Activated naive CD4-positive, alpha-beta T cell treated with anti-CD3 and anti-CD28 coated beads for 36 hours (primary cell): ENCODE data around the gene RAPGEF4. TPM values are rescaled to one million over a fixed set of nuclear protein-coding genes. Genes with fewer than 3 reads are reported as not detected.
A peak's percentile ranks its signal among the peaks of the same experiment; 100 is the strongest.

Experiments
- CTCF ChIA-PET: fragments of 350-600 bp; sonication (Branson Sonifier 250); formaldehyde crosslinking; loops from one replicate; lab custom pipeline; 2021; ENCODE audit warnings: antibody characterized with exemption; lab: Charles Lee
- DNase-seq: peaks from one replicate; pipeline ENCODE4 v3.0.0-alpha.2; 2020
- H3K27ac Mint-ChIP-seq: one replicate; pipeline ENCODE4 v1.8.0; 2021; ENCODE audit warnings: mild to moderate bottlenecking, mixed read lengths
- H3K27me3 Mint-ChIP-seq: one replicate; pipeline ENCODE4 v1.8.0; 2021; ENCODE audit warnings: low read depth, mixed read lengths
- H3K36me3 Mint-ChIP-seq: one replicate; pipeline ENCODE4 v1.8.0; 2021; ENCODE audit warnings: low read depth, mixed read lengths
- H3K4me1 Mint-ChIP-seq: one replicate; pipeline ENCODE4 v1.8.0; 2021; ENCODE audit warnings: low read depth, mixed read lengths
- H3K4me3 Mint-ChIP-seq: one replicate; pipeline ENCODE4 v1.8.0; 2021; ENCODE audit warnings: mild to moderate bottlenecking, moderate library complexity, mixed read lengths
- H3K9me3 Mint-ChIP-seq: one replicate; pipeline ENCODE4 v1.8.0; 2021; ENCODE audit warnings: mixed read lengths
- intact Hi-C: fragments of 100-400 bp; cut with micrococcal nuclease; formaldehyde crosslinking; loops from one replicate; pipeline ENCODE4 v1.15.1; 2023
- total RNA-seq, 2 experiments: library from RNA; stranded (reverse); gene quantifications; one replicate each; pipeline ENCODE4 v1.2.3, GENCODE V29; 2021

The RAPGEF4 gene
- total RNA-seq, 2 experiments from 2014 or later: 0.24 to 0.35 TPM

DNA sequence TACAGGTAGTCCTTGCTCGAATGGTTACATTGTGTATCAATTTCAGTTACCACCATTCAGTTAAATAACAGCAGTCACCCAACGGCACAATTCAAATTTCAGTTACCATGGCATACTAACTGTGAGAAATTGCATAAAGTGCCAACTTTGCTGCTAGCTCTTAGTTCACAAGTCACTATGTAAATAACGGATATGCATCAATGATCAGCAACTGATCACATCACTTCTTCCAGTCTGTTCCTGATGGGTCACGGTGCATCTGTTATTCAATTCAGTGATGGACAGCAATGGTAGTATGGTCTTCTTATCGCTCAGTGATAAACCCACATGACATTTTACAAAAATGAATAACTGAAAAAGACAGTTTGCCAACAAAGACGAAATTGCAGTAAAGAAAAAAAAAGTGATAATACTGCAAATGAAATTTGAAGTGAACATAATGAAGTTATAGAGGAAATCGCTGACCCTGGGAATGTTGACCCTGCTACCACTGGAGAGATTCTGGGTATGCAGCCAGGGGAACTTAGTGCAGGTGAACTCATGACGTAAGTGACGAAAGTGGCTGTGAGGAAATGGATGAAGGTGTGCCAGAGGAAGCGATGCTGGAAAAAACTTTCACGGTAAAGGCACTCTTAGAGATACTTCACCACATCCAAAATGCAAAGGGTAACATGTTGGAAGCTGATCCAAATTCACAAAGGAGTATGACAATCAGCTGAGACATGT is 25.9 kb upstream of the RAPGEF4 start:
- DNase-seq: no peak
- intact Hi-C loops: loop anchor here (1.0 to 2.0 kb wide), 4 partner anchors 116 to 536 kb away; no protein-coding TSS in a partner anchor
- H3K27ac Mint-ChIP-seq: no peak overlapping the region
- no peaks in the 10 kb centered on the region for H3K9me3 Mint-ChIP-seq
- no peaks in the 10 kb centered on the region for H3K36me3 Mint-ChIP-seq
- CTCF ChIA-PET: interaction anchor here (0.6 to 1.5 kb wide), 11 partner anchors 9 to 557 kb away, joined by 3 to 6 read pairs (median 3); no protein-coding TSS in a partner anchor
- no peaks in the 10 kb centered on the region for H3K27me3 Mint-ChIP-seq
- no peak overlapping the region for H3K4me3 Mint-ChIP-seq
- peaks cover 2% of the 10 kb centered on the region for H3K4me1 Mint-ChIP-seq

GRCh38 chr2:172710584-172711047 is 25.0 kb upstream of the RAPGEF4 start:
- H3K4me3 Mint-ChIP-seq: no peak overlapping the region
- H3K36me3 Mint-ChIP-seq: no peaks in the 10 kb centered on the region
- CTCF ChIA-PET: interaction anchor here (0.6 to 1.5 kb wide), 13 partner anchors 9 to 249 kb away, joined by 3 to 6 read pairs (median 3); no protein-coding TSS in a partner anchor
- no peak overlapping the region for H3K27ac Mint-ChIP-seq
- DNase-seq: peak; percentile 69
- H3K4me1 Mint-ChIP-seq: no peaks in the 10 kb centered on the region
- no peaks in the 10 kb centered on the region for H3K9me3 Mint-ChIP-seq
- H3K27me3 Mint-ChIP-seq: no peaks in the 10 kb centered on the region
- intact Hi-C loops: loop anchor here (1.0 to 2.0 kb wide), 4 partner anchors 117 to 537 kb away; no protein-coding TSS in a partner anchor

GRCh38 chr2:172711110-172711509 is 24.5 kb upstream of the RAPGEF4 start:
- Mint-ChIP-seq H3K4me1 (no peaks in the 10 kb centered on the region), H3K27me3 (no peaks in the 10 kb centered on the region), H3K27ac (no peak overlapping the region), H3K9me3 (no peaks in the 10 kb centered on the region), H3K36me3 (no peaks in the 10 kb centered on the region), H3K4me3 (no peak overlapping the region)
- intact Hi-C loops: loop anchor here (2.0 kb wide), 1 partner anchor 226 kb away; no protein-coding TSS in a partner anchor
- DNase-seq: no peak
- CTCF ChIA-PET: interaction anchor here (0.6 to 1.5 kb wide), 12 partner anchors 10 to 250 kb away, joined by 3 to 6 read pairs (median 3); no protein-coding TSS in a partner anchor

DNA sequence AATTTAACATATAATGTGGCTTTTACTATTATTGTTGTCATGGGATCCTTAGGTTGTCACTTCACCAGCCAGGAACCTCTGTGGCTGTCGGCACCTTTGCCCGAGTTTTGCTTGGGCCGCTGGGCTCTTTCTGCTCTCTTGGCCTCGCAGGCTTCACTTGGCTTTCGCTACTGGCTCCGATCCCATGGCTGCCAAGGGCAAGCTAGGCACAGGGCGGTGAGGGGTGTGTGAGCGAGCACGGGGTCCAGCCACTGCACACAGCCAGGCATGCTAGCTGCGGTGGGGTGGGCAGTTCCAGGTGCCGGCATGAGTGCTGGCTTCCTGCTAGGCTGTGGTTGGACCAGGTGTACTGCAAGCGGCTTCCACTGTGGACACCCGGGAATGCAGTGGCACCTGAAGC is 23.4 kb upstream of the RAPGEF4 start:
- Mint-ChIP-seq H3K4me3 (no peak overlapping the region), H3K36me3 (no peaks in the 10 kb centered on the region), H3K27me3 (no peaks in the 10 kb centered on the region), H3K4me1 (no peaks in the 10 kb centered on the region), H3K9me3 (no peaks in the 10 kb centered on the region), H3K27ac (no peak overlapping the region)
- intact Hi-C loops: no loop called here
- CTCF ChIA-PET: interaction anchor here (0.7 to 1.1 kb wide), 3 partner anchors 19 to 118 kb away, joined by 3 to 4 read pairs (median 3); no protein-coding TSS in a partner anchor
- DNase-seq: no peak

- no peaks in the 10 kb centered on the region for H3K9me3 Mint-ChIP-seq
- H3K27me3 Mint-ChIP-seq: no peaks in the 10 kb centered on the region
- H3K36me3 Mint-ChIP-seq: no peaks in the 10 kb centered on the region
- no peaks in the 10 kb centered on the region for H3K4me1 Mint-ChIP-seq
- no peak overlapping the region for H3K4me3 Mint-ChIP-seq
- intact Hi-C loops: no loop called here
- CTCF ChIA-PET: interaction anchor here (0.6 to 1.1 kb wide), 4 partner anchors 10 to 828 kb away, joined by 3 to 4 read pairs (median 4); no protein-coding TSS in a partner anchor
- H3K27ac Mint-ChIP-seq: no peak overlapping the region
- DNase-seq: no peak
Measured at GRCh38 chr2:172713365-172713875, 22.2 kb upstream of the RAPGEF4 start.

DNA sequence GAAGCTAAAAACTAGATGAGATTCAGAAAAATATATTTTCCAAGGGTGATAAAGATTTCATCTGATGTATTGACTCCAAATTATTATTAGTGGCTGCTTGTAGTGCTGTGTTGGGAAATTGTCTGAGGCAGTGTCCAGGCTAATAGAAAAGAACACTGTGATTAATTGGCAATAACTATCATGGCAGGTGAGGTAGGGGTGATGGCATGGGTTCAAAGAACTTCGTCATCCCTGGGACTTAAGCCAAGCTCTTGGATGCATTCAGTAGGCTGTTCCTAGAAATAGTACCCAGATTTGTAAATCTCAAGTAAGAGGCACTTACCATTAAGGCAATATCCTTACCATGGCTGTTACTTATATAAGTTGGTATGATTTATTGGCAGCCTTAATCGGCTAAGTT is 13.2 kb upstream of the RAPGEF4 start:
- Mint-ChIP-seq H3K9me3 (peaks cover 8% of the 10 kb centered on the region), H3K36me3 (peaks cover 4% of the 10 kb centered on the region), H3K4me3 (no peak overlapping the region), H3K27ac (no peak overlapping the region), H3K4me1 (no peaks in the 10 kb centered on the region), H3K27me3 (peaks cover 6% of the 10 kb centered on the region)
- CTCF ChIA-PET: interaction anchor here (0.6 to 1.0 kb wide), 2 partner anchors 9 to 1533 kb away, joined by 4 read pairs; no protein-coding TSS in a partner anchor
- no peak for DNase-seq
- intact Hi-C loops: no loop called here

DNA sequence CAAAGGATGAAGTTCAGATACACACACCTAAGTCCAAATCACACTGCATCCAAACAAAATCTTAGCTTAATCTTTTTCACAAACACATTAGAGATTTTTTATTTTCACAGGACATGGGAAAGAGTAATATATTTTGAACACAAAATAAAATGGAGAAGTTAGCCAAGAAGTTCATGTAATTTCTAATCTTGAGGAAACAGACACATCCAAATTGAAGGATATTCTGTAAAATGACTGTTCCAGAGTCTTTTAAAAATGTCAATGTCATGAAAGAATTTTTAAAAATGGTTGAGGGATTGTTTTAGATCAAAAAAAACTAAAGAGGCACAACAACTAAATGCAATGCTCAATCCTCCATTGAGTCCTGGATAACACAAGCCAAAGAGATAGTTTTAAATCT is 12.4 kb upstream of the RAPGEF4 start:
- Mint-ChIP-seq H3K27me3 (peaks cover 6% of the 10 kb centered on the region), H3K4me3 (no peak overlapping the region), H3K4me1 (no peaks in the 10 kb centered on the region), H3K9me3 (peaks cover 8% of the 10 kb centered on the region), H3K27ac (no peak overlapping the region), H3K36me3 (peaks cover 4% of the 10 kb centered on the region)
- intact Hi-C loops: no loop called here
- CTCF ChIA-PET: interaction anchor here (1.0 to 1.3 kb wide), 2 partner anchors 10 to 13 kb away, joined by 4 read pairs; no protein-coding TSS in a partner anchor
- no peak for DNase-seq

DNA sequence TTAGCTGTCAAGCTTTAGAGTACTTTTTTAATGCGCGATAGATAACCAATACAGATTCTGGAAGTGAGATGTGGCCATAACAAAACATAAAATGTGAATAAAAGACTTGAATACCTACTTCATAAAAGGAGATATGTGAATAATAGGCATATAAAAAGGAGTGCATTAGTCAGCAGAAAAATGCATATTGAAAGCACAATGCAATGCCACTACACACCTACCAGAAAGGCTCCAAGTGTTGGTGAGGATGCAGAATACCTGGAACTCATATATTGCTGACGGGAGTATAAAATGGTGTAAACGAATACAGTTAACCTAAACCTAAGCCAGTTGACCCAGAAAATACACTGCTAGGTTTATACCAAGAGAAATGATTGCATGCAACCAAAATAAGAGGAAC is 10.9 kb upstream of the RAPGEF4 start:
- Mint-ChIP-seq H3K4me1 (no peaks in the 10 kb centered on the region), H3K9me3 (peaks cover 5% of the 10 kb centered on the region), H3K27me3 (peaks cover 9% of the 10 kb centered on the region), H3K27ac (no peak overlapping the region), H3K36me3 (peaks cover 4% of the 10 kb centered on the region), H3K4me3 (no peak overlapping the region)
- CTCF ChIA-PET: no interaction called here
- no peak for DNase-seq
- intact Hi-C loops: no loop called here

DNA sequence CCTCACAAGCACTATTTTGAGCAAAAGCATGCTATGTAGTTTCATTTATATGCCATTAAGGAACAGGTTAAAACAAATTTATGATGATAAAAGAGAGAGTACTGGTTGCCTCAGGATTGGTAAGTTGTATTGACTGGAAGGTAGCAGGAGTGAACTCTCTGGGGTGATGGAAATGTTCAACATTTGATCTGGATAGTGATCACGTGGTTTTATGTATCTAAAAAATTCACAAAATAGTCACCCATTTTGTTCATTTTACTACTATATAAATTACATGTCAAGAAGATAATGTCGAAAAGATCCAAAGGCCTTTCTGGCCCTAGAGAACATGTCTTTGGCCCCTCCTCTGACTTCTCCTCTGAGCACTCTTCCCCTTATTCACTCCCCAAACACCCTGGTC is 10.4 kb upstream of the RAPGEF4 start:
- CTCF ChIA-PET: no interaction called here
- no peaks in the 10 kb centered on the region for H3K4me1 Mint-ChIP-seq

GRCh38 chr2:172725746-172726145 is 9.9 kb upstream of the RAPGEF4 start:
- CTCF ChIA-PET: no interaction called here
- DNase-seq: no peak
- H3K27me3 Mint-ChIP-seq: peaks cover 16% of the 10 kb centered on the region
- no peak overlapping the region for H3K27ac Mint-ChIP-seq
- no peak overlapping the region for H3K4me3 Mint-ChIP-seq
- intact Hi-C loops: no loop called here
- no peaks in the 10 kb centered on the region for H3K4me1 Mint-ChIP-seq
- H3K9me3 Mint-ChIP-seq: peaks cover under 1% of the 10 kb centered on the region
- H3K36me3 Mint-ChIP-seq: peaks cover 1% of the 10 kb centered on the region

More for the DNA sequence above, 10.4 kb upstream of the RAPGEF4 start:
- intact Hi-C loops: no loop called here
- H3K27me3 Mint-ChIP-seq: peaks cover 12% of the 10 kb centered on the region
- H3K9me3 Mint-ChIP-seq: peaks cover 4% of the 10 kb centered on the region
- no peak for DNase-seq
- H3K36me3 Mint-ChIP-seq: peaks cover 4% of the 10 kb centered on the region
- H3K4me3 Mint-ChIP-seq: no peak overlapping the region
- H3K27ac Mint-ChIP-seq: no peak overlapping the region

GRCh38 chr2:172726172-172726735 is 9.4 kb upstream of the RAPGEF4 start:
- Mint-ChIP-seq H3K36me3 (no peaks in the 10 kb centered on the region), H3K9me3 (no peaks in the 10 kb centered on the region), H3K4me1 (no peaks in the 10 kb centered on the region), H3K27me3 (peaks cover 19% of the 10 kb centered on the region), H3K4me3 (no peak overlapping the region), H3K27ac (no peak overlapping the region)
- intact Hi-C loops: no loop called here
- CTCF ChIA-PET: no interaction called here
- DNase-seq: no peak

- peaks cover 4% of the 10 kb centered on the region for H3K4me1 Mint-ChIP-seq
- CTCF ChIA-PET: interaction anchor here (0.7 kb wide), 1 partner anchor 202 kb away, joined by 4 read pairs; no protein-coding TSS in a partner anchor
- no peak overlapping the region for H3K27ac Mint-ChIP-seq
- H3K36me3 Mint-ChIP-seq: no peaks in the 10 kb centered on the region
- H3K4me3 Mint-ChIP-seq: no peak overlapping the region
- H3K27me3 Mint-ChIP-seq: peaks cover 34% of the 10 kb centered on the region
- intact Hi-C loops: no loop called here
- no peaks in the 10 kb centered on the region for H3K9me3 Mint-ChIP-seq
- no peak for DNase-seq
Measured at GRCh38 chr2:172730411-172730810, 5.2 kb upstream of the RAPGEF4 start.
